GM19397 (cell line): Measurements from ENCODE around the gene HNRNPCL1.
"Not testable (repeated sequence)": the region's sequence is repeated elsewhere in the genome, so short reads cannot be mapped to it uniquely, and the experiment has no call there.

Experiments used
- ATAC-seq: cut with Tn5 transposase; IDR thresholded peaks from one replicate; pipeline ENCODE4 v1.9.1; 2021; ENCODE audit warnings: mild to moderate bottlenecking, moderate library complexity; ENCODE audit not compliant: unreplicated experiment

Gene HNRNPCL1

GRCh38 chr1:12848620-12849019 is at the start of gene HNRNPCL1:
HNRNPCL1 (minus strand) TSS chr1:12848720; CDS start chr1:12848289, 431 bp downstream.
- not testable (repeated sequence) for ATAC-seq

GRCh38 chr1:12898170-12898569 is 49.6 kb upstream of the HNRNPCL1 start, which contains the start of gene PRAMEF10:
PRAMEF10 (minus strand) TSS chr1:12898270; CDS start chr1:12895847, 2,423 bp downstream.
- not testable (repeated sequence) for ATAC-seq

- ATAC-seq = not testable (repeated sequence)
Observed at GRCh38 chr1:12886101-12886500, 37.6 kb upstream of the HNRNPCL1 start, which contains the start of gene PRAMEF4. PRAMEF4 (minus strand) TSS chr1:12886201; CDS start chr1:12883394, 2,807 bp downstream.

DNA sequence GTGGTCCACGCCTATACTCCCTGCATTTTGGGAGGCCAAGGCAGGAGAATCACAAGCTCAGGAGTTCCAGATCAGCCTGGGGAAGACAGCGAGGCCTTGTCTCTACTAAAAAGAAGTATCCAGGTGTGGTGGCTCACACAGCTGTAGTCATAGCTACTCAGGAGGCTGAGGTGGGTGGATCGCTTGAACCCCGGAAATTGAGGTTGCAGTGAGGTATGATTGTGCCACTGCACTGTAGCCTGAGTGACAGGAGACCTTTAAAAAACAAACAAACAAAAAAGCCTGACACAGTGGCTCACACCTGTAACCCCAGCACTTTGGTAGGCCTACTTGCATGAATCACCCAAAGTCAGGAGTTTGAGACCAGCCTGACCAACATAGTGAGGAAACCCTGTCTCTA is 29.9 kb upstream of the HNRNPCL1 start:
- not testable (repeated sequence) for ATAC-seq

DNA sequence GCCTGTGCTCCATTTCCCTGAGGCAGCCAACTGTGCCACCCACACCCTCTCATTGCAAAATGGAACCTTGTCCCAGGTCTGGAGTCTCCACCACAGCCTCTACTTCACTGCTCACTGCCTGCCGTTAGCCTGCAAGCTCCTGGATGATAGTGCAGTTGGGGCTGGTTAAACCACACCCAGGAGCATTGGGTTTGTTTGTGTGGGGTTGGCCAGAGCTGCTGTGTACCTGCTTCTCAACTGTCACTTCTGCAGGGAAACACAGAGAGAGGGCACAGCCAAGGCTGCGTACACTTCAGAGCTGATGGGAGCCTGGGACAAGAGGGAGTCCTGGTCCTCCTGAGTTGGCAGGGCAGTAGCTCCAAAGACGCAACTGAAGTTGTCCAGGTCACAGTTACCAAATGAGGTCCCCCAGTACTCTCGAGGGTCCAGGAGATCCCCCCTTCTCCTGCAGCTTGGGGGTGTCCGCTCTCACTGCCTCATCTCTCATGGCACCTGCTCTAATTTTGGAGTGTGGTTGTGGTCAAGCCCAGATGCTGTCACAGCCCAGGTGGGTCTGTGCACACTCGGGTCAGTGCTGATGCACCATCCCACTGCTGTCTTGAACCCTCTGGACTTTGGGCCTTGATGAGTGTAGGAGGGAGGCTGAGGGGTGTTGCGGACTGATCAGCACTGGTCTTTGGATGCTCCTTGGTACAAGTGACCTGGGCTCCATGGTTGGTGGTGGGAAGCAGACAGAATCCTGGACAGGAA is 14.8 kb upstream of the HNRNPCL1 start:
- not testable (repeated sequence) for ATAC-seq

DNA sequence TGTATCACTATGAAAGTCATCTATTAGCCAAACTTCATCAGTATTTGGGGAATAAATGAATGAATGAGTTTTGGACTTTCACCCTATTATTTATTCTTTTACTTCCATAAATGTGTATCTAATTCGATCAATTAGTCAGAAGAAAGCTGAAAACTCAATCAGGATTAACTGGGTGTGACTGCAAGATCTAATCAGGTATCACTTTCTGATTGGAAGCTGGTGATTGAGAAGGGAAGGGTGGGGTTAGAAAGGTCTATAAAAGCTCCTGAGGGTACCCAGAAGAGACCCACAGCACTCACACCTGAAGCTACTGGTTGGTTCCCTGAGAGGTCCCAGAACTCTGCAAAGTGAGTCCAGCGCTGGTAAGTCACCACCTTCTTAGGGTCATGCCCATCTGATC is 8.3 kb upstream of the HNRNPCL1 start, which contains the start of gene PRAMEF2:
PRAMEF2 (plus strand) TSS at position 301 of the 400 bp plus-strand sequence. CDS start 1,924 bp downstream, outside the sequence.
- ATAC-seq = not testable (repeated sequence)

DNA sequence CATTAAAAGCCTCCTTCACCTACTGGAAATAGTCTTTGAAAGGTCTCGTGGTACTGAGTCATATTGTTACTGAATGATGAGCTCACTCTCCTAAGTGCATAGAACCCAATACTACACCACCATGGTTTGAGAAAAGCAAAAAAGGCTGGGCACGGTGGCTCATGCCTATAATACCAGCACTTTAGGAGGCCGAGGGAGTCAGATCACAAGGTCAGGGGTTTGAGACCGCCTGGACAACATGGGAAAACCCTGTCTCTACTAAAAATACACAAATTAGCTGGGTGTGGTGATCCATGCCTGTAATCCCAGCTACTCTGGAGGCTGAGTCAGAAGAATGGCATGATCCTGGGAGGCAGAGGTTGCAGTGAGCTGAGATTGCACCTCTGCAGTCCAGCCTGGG is 3.3 kb upstream of the HNRNPCL1 start:
- ATAC-seq = no peak

GRCh38 chr1:12833251-12833650 is 15.3 kb downstream of the HNRNPCL1 start:
- not testable (repeated sequence) for ATAC-seq

GRCh38 chr1:12831310-12831709 is 17.2 kb downstream of the HNRNPCL1 start, which contains the start of gene PRAMEF11:
PRAMEF11 (minus strand) TSS chr1:12831410; CDS start chr1:12828789, 2,621 bp downstream.
- ATAC-seq = not testable (repeated sequence)

GRCh38 chr1:12819061-12819460 is 29.5 kb downstream of the HNRNPCL1 start:
- not testable (repeated sequence) for ATAC-seq

DNA sequence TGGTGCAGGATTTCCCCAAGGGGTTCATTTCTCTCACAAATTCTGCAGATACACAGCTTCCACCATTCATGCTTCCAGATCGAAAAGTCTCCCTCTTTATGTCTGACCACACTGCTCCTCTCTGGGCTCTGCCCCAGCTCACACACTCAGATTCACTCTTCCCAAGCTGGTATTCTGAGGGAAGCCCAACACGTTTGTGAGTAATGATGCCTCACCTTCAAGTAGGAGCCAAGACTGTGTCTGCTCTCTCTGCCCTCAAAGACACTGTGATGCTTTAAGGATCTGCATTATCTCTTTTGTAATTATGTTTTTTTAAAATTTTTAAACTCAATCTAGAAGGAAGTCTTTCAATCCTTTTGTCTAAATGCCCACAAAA is 37.1 kb downstream of the HNRNPCL1 start:
- ATAC-seq = no peak

DNA sequence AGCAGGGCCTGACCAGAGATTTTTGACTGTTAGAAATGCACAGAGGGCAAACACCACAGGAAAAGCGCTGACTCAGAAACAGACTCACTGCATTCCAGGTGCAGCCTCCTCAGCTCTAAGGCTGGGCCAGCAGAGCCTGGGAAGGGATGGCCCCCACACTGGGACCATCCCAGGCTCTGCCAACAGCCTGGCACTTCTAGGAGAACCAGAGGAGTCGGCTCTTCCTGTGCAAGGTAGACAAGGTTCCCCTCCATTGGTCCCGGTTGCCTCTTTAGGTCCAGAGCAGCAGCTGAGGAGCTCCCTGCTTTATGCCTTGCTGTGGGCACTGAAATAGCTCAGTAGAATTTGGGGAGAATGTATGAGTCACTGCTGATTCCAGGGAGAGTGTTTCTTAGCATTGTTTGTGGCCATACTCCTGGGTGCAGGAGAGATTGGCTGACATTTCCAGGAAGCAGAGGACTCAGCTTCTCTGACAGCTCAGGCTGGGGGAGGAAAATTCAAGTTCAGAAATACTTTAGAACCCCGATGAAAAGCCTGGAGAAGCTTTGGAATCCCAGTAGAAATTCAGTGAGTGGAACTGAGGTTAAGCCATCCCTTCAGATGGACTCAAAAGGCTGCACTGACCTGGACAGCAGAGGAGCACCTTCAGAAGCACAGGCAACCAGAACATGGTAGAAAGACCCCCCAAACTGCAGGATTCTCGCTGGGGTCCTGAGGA is 37.7 kb downstream of the HNRNPCL1 start:
- ATAC-seq = no peak

DNA sequence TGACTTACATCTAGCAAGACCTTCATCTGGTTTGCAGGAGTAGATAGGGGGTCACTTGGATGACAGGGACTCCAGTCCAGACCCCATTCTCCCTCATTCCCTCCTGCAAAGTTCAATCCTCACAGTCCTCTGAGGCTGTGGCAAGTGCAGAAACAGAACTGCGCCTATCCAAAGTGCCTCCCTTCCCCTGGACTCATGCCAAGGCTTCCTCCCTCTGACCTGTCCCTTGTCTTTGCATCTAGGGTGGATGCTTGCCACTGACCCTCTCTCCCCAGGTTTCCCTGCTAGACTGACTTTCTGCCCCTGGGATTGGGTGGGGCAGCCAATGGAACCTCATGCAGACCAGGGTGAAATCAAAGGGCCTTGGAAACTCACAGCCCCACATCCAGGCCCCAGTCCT is 38.6 kb downstream of the HNRNPCL1 start:
- no peak for ATAC-seq

- ATAC-seq = no peak
Observed at GRCh38 chr1:12799730-12800129, 48.8 kb downstream of the HNRNPCL1 start.

DNA sequence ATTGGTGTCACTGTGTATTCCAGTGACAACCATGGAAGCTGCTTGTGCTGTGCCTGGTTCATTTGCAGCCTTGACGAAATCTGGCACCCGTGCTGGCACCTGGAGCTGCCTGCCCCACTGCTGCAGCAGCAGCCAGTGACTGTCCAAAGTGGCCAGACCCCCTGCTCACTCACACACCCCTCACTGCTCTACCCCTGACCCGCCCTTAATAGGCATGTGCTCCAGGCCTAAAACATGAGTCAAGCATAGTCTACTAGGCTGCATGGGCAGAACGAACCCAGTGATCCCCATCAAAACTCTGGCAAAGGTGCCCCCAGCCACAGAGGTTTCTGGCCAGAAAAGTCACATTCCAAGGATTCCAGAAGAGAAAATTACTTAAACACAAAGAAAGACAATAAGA is 49.6 kb downstream of the HNRNPCL1 start:
- ATAC-seq = no peak
